K562 (cell line): Measurements from ENCODE around the gene SORCS2. TPM values are rescaled to one million over a fixed set of nuclear protein-coding genes. Genes with fewer than 3 reads are reported as not detected.
A peak's percentile ranks its signal among the peaks of the same experiment; 100 is the strongest.

Source experiments
- ATAC-seq: fragments of 200-7000 bp; cut with Tn5 transposase; 3 replicates; pipeline ENCODE4 v1.9.1; 2020; ENCODE audit warnings: moderate library complexity
- BruUV-seq: library from RNA; stranded (reverse); fragments of 400-500 nt; replicated peaks from 2 replicates; lab custom pipeline; 2021; lab: Mats Ljungman, UMichigan
- CTCF ChIA-PET: fragments of 300-600 bp; formaldehyde crosslinking; extraction: SDS; loops from one replicate; lab custom pipeline; 2021; ENCODE audit warnings: low intra/inter-chr PET ratio; lab: Yijun Ruan, JAX
- POLR2A ChIA-PET: fragments of 300-600, 350-650 bp; sonication (Branson Sonifier 250); formaldehyde crosslinking; extraction: SDS; loops from one replicate; lab custom pipeline; 2021; ENCODE audit warnings: antibody characterized with exemption, inconsistent platforms; lab: Yijun Ruan, JAX
- DNase-seq, 4 experiments: peaks; one replicate each; pipeline versions ENCODE4 v3.0.0 to v3.0.0-alpha.2; 2011 to 2018; ENCODE audit warnings: low spot score in 3 of 4, mixed read lengths in 3 of 4; ENCODE audit errors: extremely low read depth in 1 of 4
- FAIRE-seq: peaks from 2 replicates; lab custom pipeline; 2011; peaks lifted over from hg19 to GRCh38; lab: Jason Lieb, UNC
- H2AFZ ChIP-seq: 2 replicates; pipeline ENCODE4 v1.6.0; 2011; ENCODE audit warnings: low read depth, low read length, control low read depth, inconsistent platforms
- H3K27ac ChIP-seq: fragments of 200-600 bp; 3 replicates; pipeline ENCODE4 v1.8.0; 2011; ENCODE audit warnings: low read depth, mild to moderate bottlenecking, control low read depth, inconsistent platforms, low read length, moderate library complexity, mixed read lengths; ENCODE audit errors: extremely low read depth
- H3K27me3 ChIP-seq, 2 experiments: fragments of 300-600 bp in 1 of 2; 2 replicates in 1 of 2; 3 replicates in 1 of 2; pipeline versions ENCODE4 v1.6.0 to v1.8.0; 2011; ENCODE audit warnings: inconsistent platforms in 2 of 2, low read length in 2 of 2, mild to moderate bottlenecking in 1 of 2, mixed read lengths in 1 of 2, moderate library complexity in 1 of 2; ENCODE audit not compliant: control insufficient read depth in 2 of 2, insufficient read depth in 2 of 2
- H3K36me3 ChIP-seq: fragments of 300-600 bp; 3 replicates; pipeline ENCODE4 v1.8.0; 2011; ENCODE audit warnings: mild to moderate bottlenecking, low read length, inconsistent platforms; ENCODE audit not compliant: control insufficient read depth, insufficient read depth
- H3K4me1 ChIP-seq, 2 experiments: fragments of 200-600 bp in 1 of 2; replicated peaks in 1 of 2; 2 replicates in 1 of 2; 3 replicates in 1 of 2; pipeline versions ENCODE4 v1.5.1 to v1.8.0; 2011; ENCODE audit warnings: inconsistent platforms in 2 of 2, low read length in 2 of 2, mild to moderate bottlenecking in 1 of 2, mixed read lengths in 1 of 2, moderate library complexity in 1 of 2; ENCODE audit not compliant: control insufficient read depth in 2 of 2, insufficient read depth in 2 of 2
- H3K4me2 ChIP-seq: 2 replicates; pipeline ENCODE4 v1.6.1; 2011; ENCODE audit warnings: low read length, control low read depth, inconsistent platforms, mixed read lengths; ENCODE audit not compliant: insufficient read depth
- H3K4me3 ChIP-seq: fragments of 200-600 bp; sonication (generic), shearing (Covaris generic); 2 replicates; pipeline ENCODE4 v1.5.1; 2016; ENCODE audit warnings: control low read depth, inconsistent platforms
- H3K79me2 ChIP-seq: fragments of 200-600 bp; 3 replicates; pipeline ENCODE4 v1.8.0; 2011; ENCODE audit warnings: low read length, inconsistent platforms; ENCODE audit not compliant: control insufficient read depth, insufficient read depth
- H3K9ac ChIP-seq, 2 experiments: 2 replicates each; pipeline versions ENCODE4 v1.6.0 to v1.6.1; 2011; ENCODE audit warnings: low read depth in 2 of 2, low read length in 2 of 2, control low read depth in 1 of 2, inconsistent platforms in 1 of 2, mild to moderate bottlenecking in 1 of 2, mixed read lengths in 1 of 2; ENCODE audit not compliant: insufficient read depth in 1 of 2
- H3K9me1 ChIP-seq: one replicate; pipeline ENCODE4 v1.6.0; 2011; ENCODE audit warnings: inconsistent platforms, mild to moderate bottlenecking, low read length, moderate library complexity; ENCODE audit not compliant: control insufficient read depth, insufficient read depth
- H3K9me3 ChIP-seq: replicated peaks from 2 replicates; pipeline ENCODE4 v1.5.1; 2011; ENCODE audit warnings: low read depth, low read length, inconsistent platforms; ENCODE audit not compliant: control insufficient read depth, insufficient read depth
- H4K20me1 ChIP-seq: replicated peaks from 2 replicates; pipeline ENCODE4 v1.6.1; 2011; ENCODE audit warnings: low read length, inconsistent platforms, mixed read lengths; ENCODE audit not compliant: control insufficient read depth, insufficient read depth
- CEBPB ChIP-seq: fragments of 450-650 bp; IDR thresholded peaks from 2 replicates; pipeline ENCODE4 v1.6.1; 2016; ENCODE audit warnings: missing genetic modification characterization, missing compliant biosample characterization
- ERF ChIP-seq: fragments of 450-650 bp; formaldehyde crosslinking; IDR thresholded peaks from 2 replicates; pipeline ENCODE4 v1.4.0; 2020; ENCODE audit warnings: mild to moderate bottlenecking, mixed read lengths
- ETS1 ChIP-seq: conservative IDR thresholded peaks from 2 replicates; pipeline ENCODE4 v1.6.1; 2011; ENCODE audit warnings: low read depth, mild to moderate bottlenecking, low read length; ENCODE audit not compliant: control insufficient read depth
- EWSR1 ChIP-seq: fragments of 450-650 bp; IDR thresholded peaks from 2 replicates; pipeline ENCODE4 v1.6.1; 2018; ENCODE audit warnings: borderline replicate concordance, mild to moderate bottlenecking, low read depth, moderate library complexity; ENCODE audit not compliant: partially characterized antibody
- HEY1 ChIP-seq: fragments of 250-450 bp; sonication (Bioruptor Pico); IDR thresholded peaks from 2 replicates; pipeline ENCODE4 v1.5.0; 2020; ENCODE audit warnings: mild to moderate bottlenecking, moderate library complexity, borderline replicate concordance
- MED1 ChIP-seq: sonication (generic); formaldehyde crosslinking; IDR thresholded peaks from 2 replicates; pipeline ENCODE4 v1.8.1; 2023; ENCODE audit warnings: missing genetic modification reagents, borderline replicate concordance
- NFIC ChIP-seq: fragments of 450-650 bp; IDR thresholded peaks from 2 replicates; pipeline ENCODE4 v1.6.1; 2017; ENCODE audit warnings: mild to moderate bottlenecking, inconsistent platforms
- RAD21 ChIP-seq, 2 experiments: fragments of 250-450 bp in 1 of 2; fragments of 450-650 bp in 1 of 2; sonication (Bioruptor Pico) in 1 of 2; formaldehyde crosslinking in 1 of 2; IDR thresholded peaks in 1 of 2; conservative IDR thresholded peaks in 1 of 2; 2 replicates each; pipeline versions ENCODE4 v1.4.0 to v1.8.0; 2020 to 2022; ENCODE audit warnings: mild to moderate bottlenecking in 2 of 2, moderate library complexity in 1 of 2
- RNF2 ChIP-seq: sonication (generic); IDR thresholded peaks from 2 replicates; pipeline ENCODE4 v1.6.1; 2016
- SETDB1 ChIP-seq: IDR thresholded peaks from one replicate; pipeline ENCODE4 v1.6.1; 2012; ENCODE audit warnings: low read length, control low read depth, inconsistent platforms
- ZNF551 ChIP-seq: fragments of 250-450 bp; sonication (Bioruptor Pico); IDR thresholded peaks from 2 replicates; pipeline ENCODE4 v1.5.0; 2021; ENCODE audit warnings: mild to moderate bottlenecking, moderate library complexity
- ZNF707 ChIP-seq: fragments of 250-450 bp; sonication (Bioruptor Pico); conservative IDR thresholded peaks from 2 replicates; pipeline ENCODE4 v1.8.0; 2022; ENCODE audit warnings: inconsistent platforms, mild to moderate bottlenecking, moderate library complexity
- ZNF79 ChIP-seq: fragments of 250-450 bp; sonication (Bioruptor Pico); IDR thresholded peaks from 2 replicates; pipeline ENCODE4 v1.4.0; 2020; ENCODE audit warnings: low read depth, mild to moderate bottlenecking, moderate library complexity
- WGBS: fragments of 100-300 bp; shearing (Covaris generic); methylation state at CpG from one replicate; pipeline ENCODE4 v1.1.6; 2016; ENCODE audit warnings: low coverage, mixed read lengths; ENCODE audit not compliant: insufficient coverage; ENCODE audit errors: missing lambda C conversion rate; 5-methylcytosine and 5-hydroxymethylcytosine counted together
- in situ Hi-C: fragments of 300-500 bp; cut with MboI; formaldehyde crosslinking; loops from 4 replicates; pipeline ENCODE4 v1.15.0; 2018; ENCODE audit warnings: inconsistent platforms, mixed read lengths
- intact Hi-C: fragments of 100-400 bp; cut with micrococcal nuclease; formaldehyde crosslinking; loops from 2 replicates; pipeline ENCODE4 v1.14.2; 2022
- polyA plus RNA-seq, 8 experiments: library from polyadenylated mRNA; depleted of rRNA in 4 of 8; stranded (reverse) in 5 of 8; unstranded in 3 of 8; fragments of >200 nt; fragmentation: Nextera tagmentation in 2 of 8; fragmentation: Illumina TruSeq in 1 of 8; extraction: Ambion mirVana in 2 of 8; extraction: Trizol in 1 of 8; gene quantifications; 2 replicates each; pipeline versions ENCODE4 v1.2.1 to v1.2.3, GENCODE V29; 2011 to 2014; ENCODE audit warnings: inconsistent platforms in 1 of 8, missing spikeins in 1 of 8
- total RNA-seq, 7 experiments: library from RNA; depleted of rRNA in 6 of 7; stranded (reverse); fragments of >200 nt in 6 of 7; fragmentation: Illumina TruSeq in 2 of 7; extraction: Trizol in 2 of 7; gene quantifications; 2 replicates each; pipeline versions ENCODE4 v1.2.1 to v1.2.3, GENCODE V29; 2011 to 2021; ENCODE audit warnings: low replicate concordance in 1 of 7
- TF ChIP-seq, protein P1 (sequence below): sonication (generic); IDR thresholded peaks from 2 replicates; pipeline ENCODE4 v1.6.1; 2016

Gene SORCS2
- total and polyA plus RNA-seq, 9 of the 15 experiments (the other 6 are each of a cell fraction or from before 2014, with no cell fraction given) = not detected

GRCh38 chr4:7192252-7193029 lies at the start of gene SORCS2 (continued):
- TF ChIP-seq ETS1 (no peak), RAD21 (CRISPR knock-in tag; conservative IDR thresholded peaks at IDR 0.05 in 1 of 2, IDR thresholded peaks at IDR 0.05 in 1 of 2) (peak in 1 of 2 experiments; percentile 83; a peak in 3 of 4 replicates), ERF (no peak), ZNF79 (no peak), NFIC (no peak)

DNA sequence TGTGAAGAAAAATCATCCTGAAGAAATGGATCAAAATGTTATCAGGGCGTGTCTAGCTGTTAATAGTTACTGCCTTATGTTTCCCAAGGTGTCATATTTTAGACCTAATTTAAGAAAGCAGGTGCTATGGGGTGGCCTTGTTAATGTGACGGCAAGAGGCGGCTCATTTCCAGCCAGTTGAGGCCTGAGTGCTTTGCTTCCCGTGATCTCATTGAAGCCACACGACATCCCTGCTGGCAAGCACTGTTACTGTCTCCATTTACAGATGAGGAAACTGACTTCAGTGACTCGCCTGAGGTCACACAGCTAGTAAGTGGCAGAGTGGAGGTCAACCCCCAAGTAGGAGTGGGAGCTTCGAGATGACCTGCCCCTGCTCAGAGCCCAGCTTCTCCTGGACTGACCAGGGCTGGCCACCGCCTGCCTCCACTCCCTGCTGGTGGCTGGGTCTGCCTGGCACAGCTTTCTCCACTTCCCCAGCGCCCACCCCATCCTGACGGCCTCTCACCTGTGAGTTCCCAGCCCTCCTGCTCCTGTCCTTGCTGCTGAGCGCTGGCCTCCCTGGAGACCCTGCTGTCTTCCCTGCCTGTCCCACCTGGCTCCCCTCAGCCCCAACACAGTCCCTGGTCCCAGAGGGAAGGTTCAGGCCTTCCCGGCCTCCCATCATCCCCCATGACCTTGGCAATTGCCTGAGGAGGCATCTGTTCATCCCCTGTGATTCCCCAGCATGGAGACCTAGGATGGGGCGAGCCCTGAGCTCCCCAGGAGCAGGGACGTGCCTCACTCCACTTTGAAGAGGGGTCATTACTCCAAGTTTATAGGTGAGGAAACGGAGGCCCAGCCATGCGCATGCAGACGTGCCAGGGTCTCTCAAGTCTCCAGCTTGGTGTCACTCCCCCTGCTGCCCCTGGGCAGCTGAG lies 47.7 kb upstream of the SORCS2 start:
- peaks cover 55 to 70% of the 10 kb centered on the region in 2 experiments for H3K27me3 ChIP-seq
- H3K4me2 ChIP-seq = no peak overlapping the region
- H3K79me2 ChIP-seq = no peaks in the 10 kb centered on the region
- H4K20me1 ChIP-seq = 0 out of 2 replicates have a peak, but pooled peaks cover 4% of the 10 kb centered on the region
- TF ChIP-seq HEY1 (CRISPR knock-in tag) (no peak), RNF2 (no peak), CEBPB (tag) (no peak), ZNF551 (no peak), EWSR1 (no peak), MED1 (no peak), SETDB1 (no peak), ZNF707 (CRISPR knock-in tag) (no peak)
- TF ChIP-seq, protein P1, sequence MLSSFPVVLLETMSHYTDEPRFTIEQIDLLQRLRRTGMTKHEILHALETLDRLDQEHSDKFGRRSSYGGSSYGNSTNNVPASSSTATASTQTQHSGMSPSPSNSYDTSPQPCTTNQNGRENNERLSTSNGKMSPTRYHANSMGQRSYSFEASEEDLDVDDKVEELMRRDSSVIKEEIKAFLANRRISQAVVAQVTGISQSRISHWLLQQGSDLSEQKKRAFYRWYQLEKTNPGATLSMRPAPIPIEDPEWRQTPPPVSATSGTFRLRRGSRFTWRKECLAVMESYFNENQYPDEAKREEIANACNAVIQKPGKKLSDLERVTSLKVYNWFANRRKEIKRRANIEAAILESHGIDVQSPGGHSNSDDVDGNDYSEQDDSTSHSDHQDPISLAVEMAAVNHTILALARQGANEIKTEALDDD = no peak
- WGBS = 3% methylated on average over 17 of the region's 17 CpGs
- CTCF ChIA-PET = no interaction called here
- H3K4me1 ChIP-seq = peaks cover 0 to 9% of the 10 kb centered on the region in 2 experiments; a peak in 2 of 5 replicates
- H3K9me1 ChIP-seq = no peaks in the 10 kb centered on the region
- H3K36me3 ChIP-seq = no peaks in the 10 kb centered on the region
- H3K27ac ChIP-seq = no peak overlapping the region
- FAIRE-seq (peak; percentile 60), ATAC-seq (peak; percentile 19; the same call in 2 of the 3 replicates), DNase-seq (no peak)
- no peaks in the 10 kb centered on the region for H3K9me3 ChIP-seq
- H2AFZ ChIP-seq = no peak overlapping the region
- no TSS peak for BruUV-seq
- no peak overlapping the region for H3K4me3 ChIP-seq
- H3K9ac ChIP-seq = no peak overlapping the region
- POLR2A ChIA-PET = interaction anchor here (0.6 to 0.8 kb wide), 2 partner anchors 10 to 454 kb away, joined by 3 read pairs; no protein-coding TSS in a partner anchor
- intact Hi-C loops = no loop called here
- in situ Hi-C loops = no loop called here
